WTC11 (cell line): ENCODE results near the gene RAB39A. TPM values are rescaled to one million over a fixed set of nuclear protein-coding genes. Genes with fewer than 3 reads are reported as not detected.

Experiments
- ATAC-seq: fragments of 200-7000 bp; cut with Tn5 transposase; 2 replicates; pipeline ENCODE4 v1.10.0; 2021; ENCODE audit warnings: mild to moderate bottlenecking, moderate library complexity
- CTCF ChIA-PET: fragments of 300-600 bp; sonication (Branson Sonifier 250); formaldehyde crosslinking; loops from one replicate; lab custom pipeline; 2021; ENCODE audit warnings: antibody characterized with exemption; lab: Charles Lee
- POLR2A ChIA-PET: fragments of 350-600 bp; sonication (Branson Sonifier 250); formaldehyde crosslinking; loops from one replicate; lab custom pipeline; 2021; ENCODE audit warnings: antibody characterized with exemption; lab: Charles Lee
- DNase-seq: peaks from one replicate; pipeline ENCODE4 v3.0.0; 2021; ENCODE audit warnings: low spot score
- H3K27ac Mint-ChIP-seq: 2 replicates; pipeline ENCODE4 v1.8.0; 2021; ENCODE audit warnings: mixed read lengths
- H3K27me3 Mint-ChIP-seq: 2 replicates; pipeline ENCODE4 v1.8.0; 2021; ENCODE audit warnings: low read depth, mild to moderate bottlenecking, moderate library complexity, mixed read lengths
- H3K36me3 Mint-ChIP-seq: 2 replicates; pipeline ENCODE4 v1.8.0; 2021; ENCODE audit warnings: mixed read lengths
- H3K4me1 Mint-ChIP-seq: 2 replicates; pipeline ENCODE4 v1.8.0; 2022; ENCODE audit warnings: mixed read lengths
- H3K4me3 Mint-ChIP-seq: 2 replicates; pipeline ENCODE4 v1.8.0; 2021; ENCODE audit warnings: mild to moderate bottlenecking, moderate library complexity, mixed read lengths
- H3K9me3 Mint-ChIP-seq: 2 replicates; pipeline ENCODE4 v1.8.0; 2021; ENCODE audit warnings: mixed read lengths
- ARID4B ChIP-seq: sonication (generic); formaldehyde crosslinking; IDR thresholded peaks from 2 replicates; pipeline ENCODE4 v1.8.0; 2023; ENCODE audit warnings: missing genetic modification reagents, mild to moderate bottlenecking, borderline replicate concordance
- ATF1 ChIP-seq: sonication (generic); formaldehyde crosslinking; IDR thresholded peaks from 2 replicates; pipeline ENCODE4 v1.8.1; 2023; ENCODE audit warnings: mild to moderate bottlenecking, moderate library complexity, missing genetic modification reagents
- CBFB ChIP-seq: sonication (generic); formaldehyde crosslinking; IDR thresholded peaks from 2 replicates; pipeline ENCODE4 v1.8.1; 2022; ENCODE audit warnings: mild to moderate bottlenecking, low read depth, missing genetic modification reagents
- CREB1 ChIP-seq: sonication (generic); formaldehyde crosslinking; IDR thresholded peaks from 2 replicates; pipeline ENCODE4 v1.8.0; 2023; ENCODE audit warnings: mild to moderate bottlenecking, missing genetic modification reagents
- CREM ChIP-seq: sonication (generic); formaldehyde crosslinking; IDR thresholded peaks from 2 replicates; pipeline ENCODE4 v1.8.1; 2022; ENCODE audit warnings: mild to moderate bottlenecking, missing genetic modification reagents, moderate library complexity
- EMX1 ChIP-seq: fragments of 250-450 bp; sonication (Bioruptor Pico); IDR thresholded peaks from 2 replicates; pipeline ENCODE4 v1.8.0; 2021; ENCODE audit warnings: mild to moderate bottlenecking
- ERG ChIP-seq: fragments of 250-450 bp; sonication (Bioruptor Pico); IDR thresholded peaks from 2 replicates; pipeline ENCODE4 v1.8.0; 2021; ENCODE audit warnings: mild to moderate bottlenecking
- ETV6 ChIP-seq: sonication (generic); formaldehyde crosslinking; IDR thresholded peaks from 2 replicates; pipeline ENCODE4 v1.8.1; 2022; ENCODE audit warnings: mild to moderate bottlenecking, missing genetic modification reagents
- FOXP1 ChIP-seq: sonication (generic); formaldehyde crosslinking; IDR thresholded peaks from 2 replicates; pipeline ENCODE4 v1.8.0; 2022; ENCODE audit warnings: missing genetic modification reagents, mild to moderate bottlenecking, moderate library complexity, borderline replicate concordance
- JUN ChIP-seq: sonication (generic); formaldehyde crosslinking; IDR thresholded peaks from 2 replicates; pipeline ENCODE4 v1.8.0; 2023; ENCODE audit warnings: mild to moderate bottlenecking, missing genetic modification reagents
- MXD4 ChIP-seq: fragments of 250-450 bp; sonication (Bioruptor Pico); IDR thresholded peaks from 2 replicates; pipeline ENCODE4 v1.8.0; 2021; ENCODE audit warnings: mild to moderate bottlenecking, moderate library complexity, borderline replicate concordance
- NFYB ChIP-seq: sonication (generic); formaldehyde crosslinking; conservative IDR thresholded peaks from 2 replicates; pipeline ENCODE4 v1.8.0; 2022; ENCODE audit warnings: low read depth, missing genetic modification reagents
- NR3C1 ChIP-seq: sonication (generic); formaldehyde crosslinking; conservative IDR thresholded peaks from 2 replicates; pipeline ENCODE4 v1.8.1; 2023; ENCODE audit warnings: low read depth, mild to moderate bottlenecking, missing genetic modification reagents
- PRDM15 ChIP-seq: sonication (generic); formaldehyde crosslinking; IDR thresholded peaks from 2 replicates; pipeline ENCODE4 v1.8.0; 2022; ENCODE audit warnings: missing genetic modification reagents
- PREB ChIP-seq: sonication (generic); formaldehyde crosslinking; IDR thresholded peaks from 2 replicates; pipeline ENCODE4 v1.8.1; 2022; ENCODE audit warnings: mild to moderate bottlenecking, missing genetic modification reagents, moderate library complexity, borderline replicate concordance
- SP1 ChIP-seq: sonication (generic); formaldehyde crosslinking; conservative IDR thresholded peaks from 2 replicates; pipeline ENCODE4 v1.8.1; 2022; ENCODE audit warnings: missing genetic modification reagents
- TEAD1 ChIP-seq: sonication (generic); formaldehyde crosslinking; IDR thresholded peaks from 2 replicates; pipeline ENCODE4 v1.8.0; 2022; ENCODE audit warnings: mild to moderate bottlenecking, missing genetic modification reagents
- USF2 ChIP-seq: sonication (generic); formaldehyde crosslinking; IDR thresholded peaks from 2 replicates; pipeline ENCODE4 v1.8.1; 2023; ENCODE audit warnings: mild to moderate bottlenecking, missing genetic modification reagents, moderate library complexity
- ZBTB43 ChIP-seq: sonication (generic); formaldehyde crosslinking; IDR thresholded peaks from 2 replicates; pipeline ENCODE4 v1.8.1; 2023; ENCODE audit warnings: mild to moderate bottlenecking, missing genetic modification reagents
- ZNF232 ChIP-seq: sonication (generic); formaldehyde crosslinking; IDR thresholded peaks from 2 replicates; pipeline ENCODE4 v1.8.0; 2022; ENCODE audit warnings: mild to moderate bottlenecking, missing genetic modification reagents
- ZNF416 ChIP-seq: fragments of 250-450 bp; sonication (Bioruptor Pico); IDR thresholded peaks from 2 replicates; pipeline ENCODE4 v1.9.0; 2021; ENCODE audit warnings: mild to moderate bottlenecking, inconsistent platforms
- ZNF671 ChIP-seq: fragments of 250-450 bp; sonication (Bioruptor Pico); IDR thresholded peaks from 2 replicates; pipeline ENCODE4 v1.8.0; 2021; ENCODE audit warnings: mild to moderate bottlenecking
- total RNA-seq: library from RNA; stranded (reverse); gene quantifications from 3 replicates; pipeline ENCODE4 v1.2.3, GENCODE V29; 2021

RAB39A gene
- total RNA-seq, 1 experiment from 2014 or later = 12.1 TPM

- peak within 1 kb of the TSS; percentile 98 for H3K27ac Mint-ChIP-seq
- H3K9me3 Mint-ChIP-seq = no peaks in the 10 kb centered on the region
- H3K36me3 Mint-ChIP-seq = no peaks in the 10 kb centered on the region
- ChIA-PET CTCF (interaction anchor here (0.5 to 2.3 kb wide), 36 partner anchors 9 to 656 kb away, joined by 3 to 37 read pairs (median 4); partner anchors contain the start of genes ACAT1, ATM and DDX10), POLR2A (interaction anchor here (0.5 to 1.1 kb wide), 5 partner anchors 17 to 656 kb away, joined by 3 to 7 read pairs (median 3); partner anchors contain the start of gene DDX10)
- ATAC-seq (peak; percentile 92), DNase-seq (peak; percentile 92)
- peaks cover 13% of the 10 kb centered on the region for H3K4me1 Mint-ChIP-seq
- peak within 1 kb of the TSS; percentile 99 for H3K4me3 Mint-ChIP-seq
- no peaks in the 10 kb centered on the region for H3K27me3 Mint-ChIP-seq
- TF ChIP-seq ARID4B (CRISPR knock-in tag) = peak; percentile 93
- no peak for TF ChIP-seq CBFB (CRISPR knock-in tag)
- TF ChIP-seq ERG (CRISPR knock-in tag) = no peak
- TF ChIP-seq ETV6 (CRISPR knock-in tag) = peak; percentile 83; the same call in 1 of the 2 replicates
- 0 out of 2 replicates have a peak, but pooled peaks have one; percentile 55 for TF ChIP-seq ZNF232 (CRISPR knock-in tag)
- no peak for TF ChIP-seq TEAD1 (CRISPR knock-in tag)
- no peak for TF ChIP-seq ZNF671 (CRISPR knock-in tag)
- peak; percentile 65 for TF ChIP-seq SP1 (CRISPR knock-in tag)
- TF ChIP-seq ATF1 = peak; percentile 69; the same call in 1 of the 2 replicates
- TF ChIP-seq PRDM15 (CRISPR knock-in tag) = 0 out of 2 replicates have a peak, but pooled peaks have one; percentile 32
- 0 out of 2 replicates have a peak, but pooled peaks have one; percentile 28 for TF ChIP-seq ZNF416 (CRISPR knock-in tag)
- no peak for TF ChIP-seq NR3C1 (CRISPR knock-in tag)
- TF ChIP-seq MXD4 (CRISPR knock-in tag) = no peak
- TF ChIP-seq PREB (CRISPR knock-in tag) = no peak
- no peak for TF ChIP-seq NFYB (CRISPR knock-in tag)
- TF ChIP-seq ZBTB43 (CRISPR knock-in tag) = peak; percentile 46
- TF ChIP-seq CREB1 (CRISPR knock-in tag) = 0 out of 2 replicates have a peak, but pooled peaks have one; percentile 60
- TF ChIP-seq JUN (CRISPR knock-in tag) = peak; percentile 88
- peak; percentile 87 for TF ChIP-seq FOXP1 (CRISPR knock-in tag)
- TF ChIP-seq CREM (CRISPR knock-in tag) = peak; percentile 47; the same call in 1 of the 2 replicates
- TF ChIP-seq USF2 (CRISPR knock-in tag) = peak; percentile 99
- no peak for TF ChIP-seq EMX1
Observed at GRCh38 chr11:108008656-108009496, 80.6 kb downstream of the RAB39A start, which contains the start of gene CUL5. TSS of gene CUL5 (plus strand) at chr11:108008898. CDS start at chr11:108009349, 451 bp downstream.
